Upper lobe of left lung (tissue), 4 donors: Measurements from ENCODE around the gene JAK3.
A peak's percentile ranks its signal among the peaks of the same experiment; 100 is the strongest.

Experiments
- EP300 ChIP-seq, 4 donors: sonication (generic); formaldehyde crosslinking; IDR thresholded peaks; one replicate each; pipeline ENCODE4 v1.5.1; 2017; ENCODE audit warnings: antibody characterized with exemption in 4 of 4, control low read depth in 2 of 4
- POLR2A ChIP-seq, 4 donors: fragments of 450-650 bp; IDR thresholded peaks; one replicate each; pipeline ENCODE4 v1.5.1; 2016 to 2017; ENCODE audit warnings: antibody characterized with exemption in 4 of 4, mild to moderate bottlenecking in 2 of 4
- POLR2AphosphoS5 ChIP-seq, 2 donors: sonication (generic); formaldehyde crosslinking; IDR thresholded peaks; one replicate each; pipeline ENCODE4 v1.5.1; 2017; ENCODE audit warnings: antibody characterized with exemption in 2 of 2
- TF ChIP-seq, protein P1 (sequence below), 6 experiments: fragments of 450-650 bp in 4 of 6; fragments of 200-600 bp in 2 of 6; sonication (generic) in 2 of 6; IDR thresholded peaks; one replicate each; pipeline ENCODE4 v1.5.1; 2016 to 2019; ENCODE audit warnings: antibody characterized with exemption in 6 of 6

DNA sequence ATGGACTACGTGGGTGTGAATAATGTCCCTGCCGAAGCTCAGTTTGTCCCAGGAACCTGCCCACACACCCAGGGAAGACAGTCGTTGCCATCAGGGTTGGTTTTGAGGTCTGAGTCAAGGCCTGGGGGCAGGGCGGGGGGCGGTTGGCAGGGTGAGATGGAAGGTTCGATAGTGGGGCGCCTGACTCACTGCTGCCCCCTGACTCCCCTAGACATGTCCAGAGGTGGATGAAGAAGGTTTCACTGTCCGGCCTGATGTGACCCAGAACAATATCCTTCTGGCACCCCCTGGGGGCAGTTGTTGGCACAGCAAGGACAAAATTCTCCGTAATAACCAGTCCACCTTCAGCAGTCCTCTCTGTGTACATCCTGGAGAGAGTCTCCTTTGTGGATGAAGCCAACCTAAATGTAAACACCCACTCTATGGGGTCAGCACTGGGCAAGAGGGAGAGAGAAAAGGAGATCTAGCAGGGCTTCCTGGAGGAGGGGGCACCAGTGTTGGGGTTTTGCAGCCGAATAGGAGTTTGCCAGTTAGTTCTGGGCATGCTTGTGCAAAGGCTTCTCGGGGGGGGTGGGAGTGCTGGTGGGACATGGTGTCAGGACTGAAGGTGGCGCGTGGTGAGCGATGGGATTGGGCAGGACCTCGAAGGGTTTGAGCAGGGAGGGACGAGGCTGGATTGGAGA, 72.4 kb downstream of the JAK3 start:
- TF ChIP-seq, protein P1, sequence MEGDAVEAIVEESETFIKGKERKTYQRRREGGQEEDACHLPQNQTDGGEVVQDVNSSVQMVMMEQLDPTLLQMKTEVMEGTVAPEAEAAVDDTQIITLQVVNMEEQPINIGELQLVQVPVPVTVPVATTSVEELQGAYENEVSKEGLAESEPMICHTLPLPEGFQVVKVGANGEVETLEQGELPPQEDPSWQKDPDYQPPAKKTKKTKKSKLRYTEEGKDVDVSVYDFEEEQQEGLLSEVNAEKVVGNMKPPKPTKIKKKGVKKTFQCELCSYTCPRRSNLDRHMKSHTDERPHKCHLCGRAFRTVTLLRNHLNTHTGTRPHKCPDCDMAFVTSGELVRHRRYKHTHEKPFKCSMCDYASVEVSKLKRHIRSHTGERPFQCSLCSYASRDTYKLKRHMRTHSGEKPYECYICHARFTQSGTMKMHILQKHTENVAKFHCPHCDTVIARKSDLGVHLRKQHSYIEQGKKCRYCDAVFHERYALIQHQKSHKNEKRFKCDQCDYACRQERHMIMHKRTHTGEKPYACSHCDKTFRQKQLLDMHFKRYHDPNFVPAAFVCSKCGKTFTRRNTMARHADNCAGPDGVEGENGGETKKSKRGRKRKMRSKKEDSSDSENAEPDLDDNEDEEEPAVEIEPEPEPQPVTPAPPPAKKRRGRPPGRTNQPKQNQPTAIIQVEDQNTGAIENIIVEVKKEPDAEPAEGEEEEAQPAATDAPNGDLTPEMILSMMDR (IDR thresholded peaks at IDR 0.05) = peak in 4 of 6 experiments; percentile 14 to 52 (median 32)
- TF ChIP-seq POLR2A (IDR thresholded peaks at IDR 0.05) = no peak
- TF ChIP-seq POLR2AphosphoS5 (IDR thresholded peaks at IDR 0.05) = no peak
- no peak for TF ChIP-seq EP300 (IDR thresholded peaks at IDR 0.05)
